ENCODE measurements around the gene SEBOX.

Gene SEBOX

GRCh38 chr17:28317099-28317965 is 47.7 kb downstream of the SEBOX start:
- DNase-seq, result no peak

- no peak for DNase-seq
These were observed 48.9 kb downstream of the SEBOX start for GRCh38 chr17:28315846-28316705.

- DNase-seq, result no peak
These were observed 51.2 kb downstream of the SEBOX start for GRCh38 chr17:28313841-28314240.

All from CD4-positive, alpha-beta T cell treated with Interleukin-21 for 1 hour (primary cell).